ENCODE data around the gene BRI3BP.
"Not testable (repeated sequence)": the region's sequence is repeated elsewhere in the genome, so short reads cannot be mapped to it uniquely, and the experiment has no call there.

Gene BRI3BP

DNA sequence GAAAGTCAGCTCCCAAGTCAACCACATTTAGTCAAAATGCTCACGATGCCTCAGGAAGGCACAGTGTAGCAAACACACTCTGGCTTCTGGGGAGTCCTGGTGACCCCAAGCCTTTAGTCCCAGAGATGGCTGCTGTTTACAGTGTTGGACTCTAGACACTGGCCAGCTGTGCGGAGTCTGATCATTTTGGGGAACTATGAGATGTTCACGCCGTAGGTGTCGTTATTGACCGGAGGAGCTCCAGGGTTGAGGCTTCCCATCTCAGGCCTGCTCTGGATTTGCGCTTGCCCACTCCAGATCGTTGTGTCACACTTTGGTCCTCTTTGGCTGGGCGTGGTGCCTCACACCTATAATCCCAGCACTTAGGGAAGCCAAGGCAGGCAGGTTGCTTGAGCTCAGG is 27.7 kb downstream of the BRI3BP start:
- no peak for DNase-seq (ENCODE audit: low read depth in 3 of 3, low spot score in 1 of 3)

GRCh38 chr12:125021771-125022170 is 28.3 kb downstream of the BRI3BP start:
- DNase-seq (ENCODE audit: low read depth in 3 of 3, low spot score in 1 of 3): no peak

- no peak for DNase-seq (ENCODE audit: low read depth in 3 of 3, low spot score in 1 of 3)
These were observed 29.6 kb downstream of the BRI3BP start for GRCh38 chr12:125023065-125023464.

- no peak for DNase-seq (ENCODE audit: low read depth in 3 of 3, low spot score in 1 of 3)
These were observed 31.6 kb downstream of the BRI3BP start for GRCh38 chr12:125024949-125025563.

DNA sequence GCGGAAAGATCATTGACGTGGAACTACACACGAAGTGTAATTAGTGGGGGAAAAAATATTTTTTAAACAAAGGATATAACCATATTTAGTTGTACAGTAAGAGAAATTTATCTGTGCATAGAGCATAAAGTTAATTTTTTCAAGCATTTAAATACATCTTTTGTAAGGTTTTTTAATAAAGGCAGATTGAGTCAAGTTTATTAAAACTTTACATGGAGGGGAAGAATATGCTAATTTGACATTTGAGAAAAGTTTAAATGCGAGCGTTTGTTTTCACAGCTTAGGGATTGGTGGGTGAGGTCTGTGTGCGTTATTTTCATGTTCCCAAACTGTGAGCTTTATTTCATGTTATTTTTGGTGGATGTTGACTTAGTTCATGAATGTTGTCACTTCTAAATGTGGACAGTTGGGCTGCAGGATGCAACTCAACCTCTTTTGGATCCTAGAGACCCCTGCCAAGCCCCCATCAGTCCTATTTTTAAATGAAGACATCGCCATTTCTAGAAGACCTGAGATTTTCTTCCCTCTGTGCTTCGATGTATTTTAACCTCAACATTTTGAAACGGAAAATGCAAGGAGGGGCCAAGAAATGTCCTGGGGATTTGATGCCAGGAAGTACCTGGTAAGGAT is 32.3 kb downstream of the BRI3BP start:
- DNase-seq (ENCODE audit: low read depth in 3 of 3, low spot score in 1 of 3): no peak

GRCh38 chr12:125028106-125028505 is 34.7 kb downstream of the BRI3BP start:
- DNase-seq (ENCODE audit: low read depth in 3 of 3, low spot score in 1 of 3): no peak

DNA sequence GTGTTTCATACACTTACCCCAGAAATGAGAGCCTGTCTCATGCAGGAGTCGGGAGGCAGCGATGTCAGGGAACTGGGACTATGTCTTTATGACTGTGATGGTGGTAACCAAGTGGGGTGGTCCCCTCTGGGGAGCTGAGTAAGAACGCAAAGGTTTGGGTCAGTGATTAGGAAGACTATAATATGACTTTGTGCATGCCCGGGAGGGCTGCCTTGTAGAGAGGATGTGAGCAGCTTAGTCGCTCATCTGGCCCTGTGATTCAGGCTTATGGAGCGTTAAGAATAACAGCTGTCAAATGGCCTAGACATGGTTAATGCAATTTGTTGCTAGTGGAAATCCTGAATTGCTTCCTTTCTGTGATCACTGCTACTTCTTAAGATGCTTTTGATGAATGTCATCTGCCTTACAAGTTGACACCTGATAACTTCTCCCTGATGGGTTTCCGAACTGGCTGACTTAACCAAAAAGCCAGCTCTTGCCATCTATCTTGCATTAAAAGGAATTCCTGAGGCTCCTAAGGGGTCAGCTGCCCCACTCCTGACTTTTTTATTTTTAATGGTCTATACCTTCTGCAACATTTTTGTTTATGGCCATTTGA is 36.4 kb downstream of the BRI3BP start:
- no peak for DNase-seq (ENCODE audit: low read depth in 3 of 3, low spot score in 1 of 3)

- not testable (repeated sequence) for DNase-seq (ENCODE audit: low read depth in 3 of 3, low spot score in 1 of 3)
These were observed 38.0 kb downstream of the BRI3BP start for GRCh38 chr12:125031471-125031870.

GRCh38 chr12:125032466-125033152 is 39.2 kb downstream of the BRI3BP start:
- no peak for DNase-seq (ENCODE audit: low read depth in 3 of 3, low spot score in 1 of 3)

GRCh38 chr12:125033288-125033687 is 39.8 kb downstream of the BRI3BP start:
- no peak for DNase-seq (ENCODE audit: low read depth in 3 of 3, low spot score in 1 of 3)

- DNase-seq (ENCODE audit: low read depth in 3 of 3, low spot score in 1 of 3): no peak
These were observed 45.7 kb downstream of the BRI3BP start for GRCh38 chr12:125038976-125039625.

- DNase-seq (ENCODE audit: low read depth in 3 of 3, low spot score in 1 of 3): no peak
These were observed 55.6 kb downstream of the BRI3BP start for GRCh38 chr12:125049093-125049458.

DNA sequence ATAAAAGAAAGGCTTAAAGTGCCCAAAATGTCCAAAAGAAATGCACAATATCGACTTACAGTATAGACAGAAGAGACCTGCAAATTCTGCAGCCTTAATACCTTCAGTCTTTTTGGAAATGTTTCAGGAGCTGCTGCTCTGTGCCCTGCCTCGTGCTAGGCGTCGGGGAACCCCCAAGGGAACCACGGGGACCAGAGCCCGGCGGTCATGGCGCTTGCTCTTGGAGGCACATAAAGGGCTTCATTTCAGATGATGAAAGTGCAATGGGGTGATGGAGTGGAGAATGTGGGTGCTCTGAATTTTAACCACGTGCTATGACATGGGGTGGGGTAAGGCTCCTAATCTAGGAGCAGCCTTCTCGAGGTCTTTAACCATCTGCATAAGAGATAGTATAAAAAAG is 57.0 kb downstream of the BRI3BP start:
- no peak for DNase-seq (ENCODE audit: low read depth in 3 of 3, low spot score in 1 of 3)

DNA sequence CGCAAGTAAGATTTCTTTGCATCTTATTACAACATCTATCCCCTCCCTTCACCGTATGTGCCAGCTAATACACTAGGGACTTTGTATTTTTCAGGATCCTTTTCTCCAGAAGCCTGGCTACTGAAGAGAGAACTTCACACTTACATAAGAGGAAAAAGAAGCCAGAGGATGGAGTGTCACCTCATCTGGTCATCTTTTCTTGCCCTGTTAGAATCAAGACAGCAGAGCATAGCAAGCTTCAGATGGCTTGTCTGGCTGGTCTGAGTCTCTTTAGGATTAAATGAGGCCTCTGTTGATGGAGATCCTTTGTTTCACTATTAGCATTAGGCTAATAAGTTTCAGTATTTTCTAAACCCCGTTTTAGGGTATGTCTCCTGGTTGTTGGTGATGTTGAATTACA is 57.4 kb downstream of the BRI3BP start:
- no peak for DNase-seq (ENCODE audit: low read depth in 3 of 3, low spot score in 1 of 3)

DNA sequence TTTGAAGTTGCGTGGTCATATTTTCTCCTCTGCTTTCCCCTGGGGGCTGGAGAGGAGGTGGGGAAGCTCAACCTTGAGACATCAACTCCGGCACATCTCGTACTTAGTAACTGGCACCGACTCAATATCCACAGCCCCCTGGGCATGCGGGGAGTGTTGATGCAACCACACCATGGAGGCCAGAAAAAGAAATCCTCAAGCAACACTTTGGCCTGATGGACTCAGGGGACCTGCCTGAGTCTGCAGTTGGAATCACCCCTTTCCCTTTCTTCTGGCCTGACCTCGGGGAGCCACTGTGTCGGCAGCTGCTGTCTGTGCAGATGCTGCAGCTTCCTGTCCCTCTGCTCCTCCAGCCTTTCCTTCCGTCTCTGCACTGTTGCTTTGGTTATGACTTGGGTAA is 60.4 kb downstream of the BRI3BP start:
- no peak for DNase-seq (ENCODE audit: low read depth in 3 of 3, low spot score in 1 of 3)

- no peak for DNase-seq (ENCODE audit: low read depth in 3 of 3, low spot score in 1 of 3)
These were observed 62.1 kb downstream of the BRI3BP start for GRCh38 chr12:125055591-125055990.

DNA sequence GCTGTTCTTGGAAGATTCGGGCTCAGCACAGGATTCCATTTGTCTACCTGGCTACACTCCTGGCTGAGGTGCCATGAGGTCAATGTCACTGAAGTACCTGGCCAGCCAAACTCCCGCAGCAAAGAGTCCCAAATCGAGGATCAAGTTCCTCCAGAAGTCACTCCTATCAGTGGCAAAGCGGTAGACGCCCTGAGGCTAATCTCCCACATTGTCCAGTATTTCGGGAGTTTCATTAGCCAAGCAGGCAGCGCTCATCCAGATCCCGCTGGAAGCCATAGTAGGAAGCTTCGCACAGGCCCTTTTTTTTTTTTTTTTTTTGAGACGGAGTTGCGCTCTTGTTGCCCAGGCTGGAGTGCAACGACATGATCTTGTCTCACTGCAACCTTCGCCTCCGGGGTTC is 62.9 kb downstream of the BRI3BP start:
- no peak for DNase-seq (ENCODE audit: low read depth in 3 of 3, low spot score in 1 of 3)

GRCh38 chr12:125057708-125058107 is 64.3 kb downstream of the BRI3BP start:
- DNase-seq (ENCODE audit: low read depth in 3 of 3, low spot score in 1 of 3): no peak

DNA sequence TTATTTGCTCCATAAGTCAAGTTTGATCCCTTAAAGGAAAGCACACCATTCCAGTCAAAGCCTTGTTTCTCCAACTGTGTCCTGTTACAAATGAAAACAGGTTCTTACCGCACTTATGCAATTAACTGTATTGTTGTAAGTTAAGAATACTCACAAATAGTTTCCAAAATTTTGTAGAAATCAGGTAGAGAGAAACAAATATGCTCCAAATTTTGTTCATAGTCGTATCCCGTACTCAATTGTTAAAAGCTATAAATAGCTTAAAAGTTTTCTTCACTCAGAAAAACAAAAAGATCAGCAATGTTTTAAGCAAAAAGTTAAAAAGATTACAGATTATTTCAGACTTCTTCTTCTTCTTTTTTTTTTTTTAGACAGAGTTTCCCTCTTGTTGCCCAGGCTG is 67.8 kb downstream of the BRI3BP start:
- DNase-seq (ENCODE audit: low read depth in 3 of 3, low spot score in 1 of 3): no peak

DNA sequence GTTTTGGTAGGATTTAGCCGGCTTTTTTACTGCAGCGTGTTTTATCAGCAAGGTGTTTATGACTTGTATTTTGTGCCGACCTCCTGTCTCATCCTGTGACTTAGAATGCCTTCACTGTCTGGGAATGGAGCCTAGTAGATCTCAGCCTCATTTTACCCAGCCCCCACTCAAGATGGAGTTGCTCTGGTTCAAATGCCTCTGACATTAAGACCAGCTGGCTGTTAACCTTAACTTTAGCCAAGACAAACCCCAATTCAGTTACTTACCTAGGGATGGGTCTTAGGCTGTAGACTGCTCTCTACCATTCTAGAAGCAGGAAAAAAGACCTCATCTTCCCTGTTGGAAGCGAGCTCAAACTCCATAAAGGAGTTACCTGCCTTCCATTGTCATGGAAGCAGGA is 70.1 kb downstream of the BRI3BP start:
- not testable (repeated sequence) for DNase-seq (ENCODE audit: low read depth in 3 of 3, low spot score in 1 of 3)

DNA sequence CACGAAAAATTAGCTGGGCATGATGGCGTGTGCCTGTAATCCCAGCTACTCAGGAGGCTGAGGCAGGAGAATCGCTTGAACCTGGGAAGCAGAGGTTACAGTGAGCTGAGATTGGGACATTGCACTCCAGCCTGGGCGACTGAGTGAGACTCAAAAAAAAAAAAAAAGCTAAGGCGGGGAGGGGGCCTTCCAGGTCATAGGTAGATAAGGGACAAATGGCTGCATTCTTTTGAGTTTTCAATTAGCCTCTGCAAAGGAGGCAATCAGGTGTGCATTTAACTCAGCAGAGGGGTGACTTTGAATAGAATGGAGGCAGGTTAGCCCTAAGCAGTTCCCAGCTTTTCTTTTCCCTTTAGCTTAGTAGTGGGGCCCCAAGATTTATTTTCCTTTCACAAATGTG is 71.0 kb downstream of the BRI3BP start:
- no peak for DNase-seq (ENCODE audit: low read depth in 3 of 3, low spot score in 1 of 3)
